ENCODE results near the gene RIMBP2.

- no peak for TF ChIP-seq EZH2phosphoT487 (IDR thresholded peaks at IDR 0.05; ENCODE audit: insufficient read depth, low read depth)
- TF ChIP-seq EZH2 (IDR thresholded peaks at IDR 0.05; ENCODE audit: insufficient read depth, poor library complexity, severe bottlenecking): no peak
Observed at GRCh38 chr12:130429656-130430505, 286.2 kb downstream of the RIMBP2 start.
